HCEC 1CT (cell line): ENCODE data around the gene COMT.

Experiments
- DNase-seq: peaks from one replicate; pipeline ENCODE4 v3.0.0-alpha.2; 2017

COMT gene

DNA sequence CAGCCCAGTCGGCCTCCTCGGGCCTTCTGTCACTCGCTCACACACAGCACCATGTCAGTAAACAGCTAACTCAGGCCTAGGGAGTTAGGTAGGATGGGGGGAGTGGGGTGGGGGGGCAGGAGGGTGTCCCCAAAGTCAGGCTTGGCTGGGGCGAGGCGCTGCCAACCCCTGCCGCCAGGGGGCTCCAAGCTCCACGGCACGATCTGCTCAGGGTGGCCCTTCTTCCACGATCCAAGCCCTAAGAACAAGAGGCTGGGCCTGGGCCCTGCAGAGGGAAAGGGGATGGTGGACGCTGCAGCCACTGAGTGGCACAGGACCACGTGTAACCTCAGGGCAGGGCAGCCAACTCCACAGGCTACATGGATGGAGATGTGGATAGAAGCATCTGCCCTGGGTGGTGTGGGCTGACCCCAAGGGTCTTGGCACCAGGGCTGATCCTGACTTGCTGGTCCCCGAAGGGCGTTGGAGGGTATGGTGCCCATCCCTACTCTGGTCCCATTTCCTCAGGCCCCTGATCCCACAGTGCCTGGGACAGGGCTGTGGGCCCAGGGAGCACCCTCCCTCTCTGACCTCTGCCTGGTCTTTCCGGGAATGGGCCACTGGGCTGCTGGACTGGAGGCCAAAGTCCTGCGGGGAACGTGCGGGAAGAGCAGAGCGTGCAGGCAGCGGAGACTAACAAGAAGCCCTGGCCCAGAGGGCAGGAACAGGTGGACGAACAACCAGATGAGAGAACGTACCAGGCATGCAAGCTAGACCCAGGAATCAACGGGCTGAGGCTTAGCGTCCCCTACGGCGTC lies 29.1 kb downstream of the COMT start:
- DNase-seq: peak; percentile 25

DNA sequence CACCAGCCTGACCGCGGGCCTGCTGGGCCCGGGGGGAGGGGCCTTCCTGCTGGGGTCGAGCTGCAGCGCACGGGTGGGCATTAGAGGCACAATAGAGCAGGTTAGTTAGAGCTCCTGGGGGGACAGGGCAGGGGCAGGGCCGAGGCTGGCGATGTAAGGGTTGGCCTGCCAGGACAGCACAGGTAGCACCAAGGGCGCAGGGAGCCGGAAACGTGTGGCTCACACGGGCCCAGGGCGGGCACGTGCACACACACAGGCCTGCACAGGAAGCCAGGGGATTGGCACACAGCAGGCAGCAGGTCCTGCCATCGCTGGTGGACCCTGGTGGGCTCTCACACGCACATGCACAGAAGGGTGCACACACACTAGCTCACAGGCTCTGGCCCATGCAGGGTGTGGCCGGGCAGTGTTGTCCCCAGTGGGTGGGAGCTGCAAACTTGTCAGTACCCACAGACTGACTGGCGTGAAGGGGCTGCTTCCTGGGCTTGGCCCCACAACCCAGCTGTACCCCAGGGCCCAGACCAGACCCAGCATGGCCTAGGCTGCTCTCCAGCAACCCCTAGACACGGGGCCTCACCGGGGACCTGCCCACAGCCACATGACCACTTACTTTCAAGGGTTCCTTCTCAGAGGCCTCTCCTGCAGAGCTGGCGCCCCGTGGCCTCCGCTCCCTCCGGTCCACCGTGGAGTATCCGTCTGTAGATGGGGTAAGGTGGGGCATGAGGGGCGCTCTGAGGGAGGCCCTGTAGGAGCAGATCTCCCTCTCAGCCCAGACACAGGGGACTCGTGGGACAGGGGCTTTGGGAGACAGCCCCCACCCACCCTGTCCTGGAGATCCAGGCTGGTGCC lies 29.9 kb downstream of the COMT start:
- no peak for DNase-seq

GRCh38 chr22:19972251-19972650 lies 30.7 kb downstream of the COMT start:
- no peak for DNase-seq

DNA sequence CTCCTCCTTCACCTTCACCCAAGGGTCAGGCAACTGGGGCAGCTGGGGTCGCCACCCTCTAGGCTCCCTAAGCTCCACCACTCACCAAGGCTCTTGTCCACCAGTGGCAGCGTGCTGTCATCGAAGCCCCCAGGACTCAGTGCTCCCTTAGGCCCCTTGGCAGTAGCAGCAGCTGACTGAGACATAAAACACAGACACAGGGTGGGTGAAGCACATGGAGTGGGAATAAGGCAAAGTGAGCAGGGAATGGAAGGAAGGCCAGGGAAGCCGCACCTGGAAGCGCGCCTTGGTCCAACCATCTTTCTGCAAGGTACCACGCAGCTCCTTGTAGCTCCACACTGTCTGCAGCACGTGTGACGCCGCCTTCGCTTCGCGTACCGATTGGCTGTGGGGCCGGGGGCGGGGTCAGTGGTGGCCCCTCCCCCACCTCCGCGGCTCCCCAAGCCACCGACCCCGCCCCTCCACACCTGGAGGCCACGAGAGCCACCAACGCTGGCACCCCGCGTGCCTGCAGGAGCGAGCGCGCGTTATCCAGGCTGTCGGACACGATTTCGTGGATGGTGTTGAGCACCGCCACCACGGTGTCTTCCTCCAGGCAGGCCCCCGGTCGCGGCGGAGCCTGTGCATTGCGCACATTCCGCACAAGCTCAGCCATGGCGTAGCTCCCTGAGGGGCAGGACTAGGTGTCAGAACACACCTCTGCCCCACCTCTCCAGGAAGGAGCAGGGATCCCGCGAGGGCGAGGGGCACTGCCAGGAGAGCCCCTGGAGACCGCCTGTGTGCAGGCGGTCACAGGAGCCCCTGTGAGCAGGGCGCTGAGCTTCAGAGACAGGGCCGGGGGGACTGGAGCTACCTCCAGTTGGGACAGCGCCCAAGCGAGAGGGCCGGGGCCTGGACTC lies 31.3 kb downstream of the COMT start:
- no peak for DNase-seq

GRCh38 chr22:19973551-19974267 lies 32.1 kb downstream of the COMT start:
- DNase-seq: no peak

DNA sequence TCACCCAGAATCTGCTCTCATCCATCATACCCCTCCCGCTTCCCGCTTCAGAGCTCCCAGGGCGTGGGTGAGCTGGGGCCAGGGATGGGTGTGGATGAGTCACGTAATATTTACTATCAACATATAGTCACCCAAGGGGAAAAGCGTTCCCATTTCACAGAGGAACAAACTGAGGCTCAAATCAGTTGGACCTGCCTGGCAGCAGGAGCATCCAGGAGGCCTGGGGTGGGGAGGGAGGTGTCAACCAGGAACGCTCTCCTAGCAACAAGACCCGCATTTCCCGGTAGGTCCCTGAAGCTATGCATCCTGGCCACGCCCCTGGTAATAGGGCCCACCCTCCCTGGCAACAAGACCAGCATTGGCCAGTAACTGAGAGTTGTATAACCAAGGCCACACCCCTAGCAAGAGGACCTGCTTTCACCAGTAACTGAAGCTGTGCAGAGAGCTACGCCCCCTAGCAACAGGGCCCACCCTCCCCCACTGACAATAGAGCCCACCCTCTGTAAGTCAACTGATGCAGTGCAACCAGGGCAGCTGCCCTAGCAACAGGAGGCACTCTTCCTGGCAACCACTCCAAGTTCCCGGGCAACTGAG lies 32.8 kb downstream of the COMT start:
- peak; percentile 24 for DNase-seq

DNA sequence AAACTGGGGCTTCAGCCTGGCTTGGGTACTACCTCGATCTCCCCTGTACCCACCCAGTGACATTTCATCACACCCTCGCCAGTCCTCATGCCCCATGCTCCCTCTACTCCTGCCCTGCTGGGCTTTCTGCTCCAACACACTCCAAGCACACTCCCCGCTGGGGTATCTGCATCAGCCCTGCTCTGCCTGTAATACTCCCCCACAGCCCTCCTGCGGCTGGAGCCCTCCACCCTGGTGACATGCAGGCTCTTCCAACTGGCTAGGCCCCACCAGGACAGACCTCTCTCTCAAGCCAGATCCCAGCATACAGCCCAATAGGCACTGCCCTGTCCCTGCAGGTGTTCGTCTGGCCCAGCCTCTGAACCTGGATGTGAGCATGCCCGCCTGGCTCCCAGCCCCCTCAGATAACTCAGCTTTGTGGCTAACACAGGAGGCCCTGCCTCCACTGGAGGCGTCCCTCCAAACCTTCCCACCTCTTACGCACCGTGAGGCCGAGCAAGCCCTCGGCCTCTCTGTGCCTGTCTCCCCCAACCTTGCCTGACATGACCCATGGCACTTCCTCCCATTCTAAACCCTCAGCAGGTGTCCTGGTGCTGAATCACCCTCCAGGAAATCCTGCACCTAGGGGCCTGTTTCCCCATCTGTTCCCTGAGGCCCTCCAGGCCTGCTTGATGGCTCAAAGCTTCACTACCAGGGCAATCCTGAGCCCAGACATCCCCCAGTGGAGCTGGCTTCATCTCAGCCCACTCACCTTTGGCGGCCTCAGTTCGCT lies 33.5 kb downstream of the COMT start:
- DNase-seq: no peak

DNA sequence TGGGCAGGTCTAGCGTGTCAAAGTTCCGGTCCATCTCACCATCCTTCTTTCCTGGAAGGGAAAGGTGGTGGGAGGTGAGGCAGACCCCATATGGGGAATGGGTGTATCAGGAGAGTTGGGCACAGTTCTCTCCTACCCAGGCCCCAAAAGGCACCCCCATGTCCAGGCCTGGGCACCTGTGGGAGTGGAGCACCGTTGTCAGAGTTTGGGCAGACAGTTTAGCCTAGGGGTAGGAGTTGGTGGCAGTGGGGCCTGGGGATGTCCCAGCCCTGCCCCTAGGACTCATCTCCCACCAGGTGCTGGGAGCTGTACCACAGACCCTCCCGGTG lies 34.1 kb downstream of the COMT start:
- DNase-seq: no peak

- no peak for DNase-seq
Observed at GRCh38 chr22:19976671-19977070, 35.1 kb downstream of the COMT start.

DNA sequence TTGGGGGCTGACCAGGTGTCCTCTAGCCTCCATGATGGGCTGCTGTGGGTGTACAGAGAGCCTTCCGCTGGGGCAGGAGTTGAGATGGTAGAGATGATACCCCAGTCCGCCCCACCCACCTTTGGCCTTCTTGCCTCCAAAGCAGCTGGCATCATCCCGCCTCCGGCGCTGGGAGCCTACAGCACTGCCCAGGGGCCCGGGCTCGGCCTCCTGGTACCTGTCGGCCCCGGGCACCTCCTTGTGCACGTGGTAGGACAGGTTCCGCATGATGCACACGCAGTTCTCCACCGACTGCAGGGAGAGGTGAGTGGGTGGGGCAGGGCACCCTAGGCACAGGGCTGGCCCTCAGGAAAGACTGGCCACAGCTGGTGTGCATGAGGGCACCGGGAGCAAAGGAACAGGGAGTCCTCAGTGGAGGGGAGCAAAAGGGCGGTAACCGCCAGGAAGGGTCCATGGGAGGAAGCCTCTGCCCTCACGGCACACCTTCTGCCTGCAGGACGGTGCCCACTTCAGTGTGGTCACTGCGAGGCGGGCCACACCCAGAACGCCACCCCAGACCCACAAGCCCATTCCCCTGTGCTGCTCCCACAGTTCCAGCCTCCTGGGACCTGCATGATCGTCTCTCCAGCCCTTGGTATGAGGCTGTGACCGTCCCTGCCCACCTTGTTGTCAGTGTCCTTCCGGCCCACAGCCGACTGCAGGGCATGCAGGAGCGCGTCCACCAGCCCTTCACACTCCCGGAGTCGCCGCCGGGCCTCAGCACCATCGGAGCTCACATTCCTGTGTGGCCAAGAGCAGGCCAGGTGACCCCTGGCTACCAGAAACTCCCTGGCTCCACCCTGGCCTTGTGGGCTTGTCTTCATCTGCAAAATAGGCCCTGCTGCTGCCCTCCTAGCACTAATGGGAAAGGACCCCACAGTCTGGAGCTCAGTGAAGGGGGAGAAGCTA lies 36.0 kb downstream of the COMT start:
- DNase-seq: no peak

DNA sequence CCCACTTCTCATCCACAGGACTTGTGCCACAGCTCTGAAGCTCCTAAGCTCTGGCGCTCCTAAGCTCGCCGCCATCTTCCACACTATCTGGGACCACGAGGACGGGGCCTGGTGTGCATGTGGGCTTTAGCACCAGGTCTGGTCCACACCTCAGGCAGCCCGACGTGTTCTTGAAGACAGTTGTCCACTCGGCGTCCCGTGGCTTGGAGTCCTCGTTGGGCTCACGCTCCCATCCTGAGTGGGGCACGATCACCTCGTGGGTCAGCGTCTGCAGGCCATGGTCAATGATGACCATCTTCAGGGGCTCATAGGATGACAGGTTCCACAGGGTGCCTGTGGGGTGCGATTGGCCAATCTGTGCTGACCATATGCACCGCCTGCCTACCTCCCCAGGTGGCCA lies 37.2 kb downstream of the COMT start:
- DNase-seq: no peak

DNA sequence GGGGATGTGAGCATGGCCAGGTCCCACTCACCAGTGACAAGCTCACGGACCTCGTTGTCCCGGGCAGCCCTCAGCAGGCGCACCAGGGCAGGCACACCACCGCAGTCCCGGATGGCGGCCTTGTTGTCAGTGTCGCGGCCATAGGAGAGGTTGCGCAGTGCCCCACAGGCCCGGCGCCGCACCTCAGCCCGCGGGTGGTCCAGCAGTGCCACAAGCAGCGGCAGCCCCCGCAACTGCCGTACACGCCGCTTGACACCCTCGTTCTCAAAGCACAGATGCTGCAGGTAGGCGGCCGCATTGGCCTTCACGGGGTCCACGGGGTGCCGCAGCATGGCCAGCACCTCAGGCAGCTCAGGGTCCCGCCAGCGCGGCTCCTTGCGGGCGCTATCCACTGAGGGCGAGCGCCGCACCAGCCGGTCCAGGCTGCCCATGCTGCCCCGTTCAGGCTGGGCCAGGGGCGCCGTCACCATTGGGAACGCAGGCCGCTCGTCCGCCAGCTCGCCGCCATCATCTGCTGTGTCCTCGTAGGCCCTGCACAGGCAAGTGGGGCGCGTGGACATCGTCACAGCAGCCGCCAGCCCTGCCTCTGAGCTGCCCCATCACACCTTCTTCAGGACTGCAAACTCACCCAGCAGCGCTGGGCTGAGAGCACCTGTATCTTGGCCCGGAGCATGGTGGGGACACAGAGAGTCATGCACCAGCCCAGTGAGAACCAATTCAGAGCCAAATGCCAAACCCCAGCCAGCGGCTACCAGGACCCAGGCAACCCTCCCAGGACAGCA lies 38.3 kb downstream of the COMT start:
- DNase-seq: no peak

- no peak for DNase-seq
Observed at GRCh38 chr22:19980766-19981165, 39.2 kb downstream of the COMT start.

GRCh38 chr22:19981171-19981960 lies 39.8 kb downstream of the COMT start:
- no peak for DNase-seq

- no peak for DNase-seq
Observed at GRCh38 chr22:19981961-19982920, 40.7 kb downstream of the COMT start.

GRCh38 chr22:19982991-19983578 lies 41.5 kb downstream of the COMT start:
- DNase-seq: no peak

DNA sequence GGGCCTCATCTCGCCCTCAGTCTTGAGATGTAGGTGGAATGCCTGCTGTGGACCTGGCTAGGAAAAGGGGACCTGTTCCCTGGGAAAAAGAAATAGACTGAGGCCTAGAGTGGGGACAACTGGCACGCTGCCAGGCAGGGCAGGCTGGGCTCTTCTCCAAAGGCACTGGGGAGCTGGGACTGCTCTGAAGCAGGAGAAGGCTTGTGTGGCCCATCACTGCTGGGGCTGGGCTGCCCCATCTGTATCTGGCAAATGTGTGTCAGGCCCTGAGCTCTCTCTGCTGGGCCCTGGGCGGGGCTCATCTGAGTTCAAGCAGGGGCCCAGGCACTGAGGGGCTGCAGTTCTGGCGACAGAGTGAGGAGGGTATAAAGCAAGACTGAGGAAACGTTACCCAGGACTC lies 42.2 kb downstream of the COMT start:
- DNase-seq: no peak
